ENCODE data around the gene ONECUT1.

The ONECUT1 gene

DNA sequence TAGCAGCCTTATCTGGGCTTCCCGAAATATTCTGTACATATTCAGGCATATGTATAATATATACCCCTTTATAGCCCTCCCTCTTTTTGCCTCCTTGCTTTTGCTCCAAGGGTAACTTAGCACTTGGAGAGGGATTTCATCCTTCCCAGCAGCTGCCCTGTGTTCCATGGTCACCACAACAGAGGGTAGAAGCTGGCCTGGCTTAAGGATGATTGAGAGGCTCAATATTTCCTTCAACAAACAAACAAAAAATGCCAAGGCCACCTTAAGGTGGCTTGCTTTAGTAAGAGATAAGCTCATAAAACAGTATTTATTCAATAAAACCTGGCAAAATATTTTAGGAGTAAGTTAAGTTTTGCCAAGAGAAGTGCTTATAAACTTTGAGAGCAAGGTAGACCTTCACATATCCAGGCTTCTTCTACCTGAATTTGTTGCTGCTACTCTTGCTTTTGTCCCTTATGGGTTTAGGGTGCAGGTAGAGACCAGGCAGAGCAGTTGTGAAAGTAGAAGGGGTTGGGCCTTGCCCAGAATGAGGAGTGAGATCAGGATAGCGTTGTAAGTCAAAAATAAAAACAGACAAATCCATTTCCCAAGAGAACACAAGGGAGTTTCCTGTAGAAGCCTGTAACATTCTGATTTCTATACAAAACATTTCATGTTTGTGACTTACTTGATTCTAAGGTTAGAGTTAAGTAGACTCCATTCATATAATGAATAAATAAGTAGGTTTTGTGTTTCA, 58.2 kb downstream of the ONECUT1 start:
- DNase-seq (ENCODE audit: low read depth): no peak

DNA sequence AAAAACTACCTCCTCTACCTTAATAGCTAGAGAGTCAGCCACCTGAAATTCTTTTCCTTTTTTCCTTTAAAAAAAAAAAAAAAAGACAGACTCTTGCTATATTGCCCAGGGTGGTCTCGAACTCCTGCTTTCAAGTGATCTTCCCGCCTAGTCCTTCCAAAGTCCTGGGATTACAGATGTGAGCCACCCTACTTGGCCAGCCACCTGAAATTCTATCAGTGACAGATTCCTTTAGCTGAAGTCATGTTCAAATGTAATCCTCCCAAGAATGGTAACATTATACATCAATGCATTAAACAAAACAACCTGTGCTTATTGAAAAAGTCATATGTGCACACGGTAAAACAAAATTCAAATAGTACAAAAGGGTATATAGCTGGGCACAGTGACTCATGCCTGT, 59.1 kb downstream of the ONECUT1 start:
- DNase-seq (ENCODE audit: low read depth): no peak

DNA sequence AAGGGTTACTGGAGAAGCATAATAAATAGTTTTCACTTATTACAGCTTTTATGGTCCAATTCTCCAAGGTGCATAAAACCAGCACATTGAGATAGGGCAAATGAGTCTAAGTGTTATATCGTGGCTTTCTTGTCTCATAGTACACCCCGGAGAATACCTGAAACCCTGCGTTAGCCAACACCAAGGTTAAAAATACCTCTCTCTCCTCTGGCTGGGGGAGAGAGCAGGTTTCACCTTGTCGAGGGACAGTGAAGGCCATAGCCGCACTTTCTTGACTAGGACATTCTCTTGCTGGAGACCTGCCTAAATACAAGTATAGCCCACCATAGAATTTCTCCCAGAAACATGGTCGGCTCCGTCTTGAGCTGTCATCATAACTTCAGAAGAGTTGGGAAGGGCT, 59.5 kb downstream of the ONECUT1 start:
- DNase-seq (ENCODE audit: low read depth): no peak

DNA sequence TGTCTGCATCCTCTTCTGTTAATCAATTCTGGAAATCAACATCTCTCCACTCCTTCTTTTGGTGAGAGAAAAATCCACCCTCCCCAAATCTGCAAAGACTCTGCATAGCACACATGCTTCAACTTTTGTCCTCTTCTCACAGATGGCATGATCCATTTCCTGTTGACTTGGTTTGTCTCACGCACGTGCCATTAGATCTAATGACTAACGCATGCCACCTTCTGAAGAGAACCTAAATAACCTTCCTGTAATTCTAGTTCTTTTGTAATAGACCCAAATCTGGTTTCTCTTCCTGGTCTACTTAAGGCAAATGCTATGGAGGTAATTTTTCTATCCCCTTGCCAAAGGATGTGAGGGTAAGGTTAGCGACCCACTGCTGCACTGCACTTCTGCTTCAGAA, 60.0 kb downstream of the ONECUT1 start:
- DNase-seq (ENCODE audit: low read depth): no peak

DNA sequence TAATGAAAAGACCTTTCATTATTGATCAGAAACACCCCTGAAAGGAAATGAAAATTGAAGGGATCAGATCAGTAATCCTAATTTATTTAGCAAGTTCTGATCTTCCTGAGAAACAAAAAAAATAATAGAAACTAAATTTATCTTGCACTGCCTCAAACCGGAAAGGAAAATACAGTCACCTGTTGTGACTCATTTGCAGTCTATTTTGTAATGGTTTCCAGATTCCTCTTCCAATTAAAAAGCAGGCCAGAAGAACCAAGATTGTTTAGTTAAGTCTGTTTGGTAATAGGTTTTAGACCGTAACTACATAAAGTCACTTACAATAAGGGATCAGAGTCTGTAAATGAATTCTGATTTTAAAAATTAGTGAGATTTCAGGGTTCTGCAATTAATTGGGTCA, 61.2 kb downstream of the ONECUT1 start:
- DNase-seq (ENCODE audit: low read depth): no peak

DNA sequence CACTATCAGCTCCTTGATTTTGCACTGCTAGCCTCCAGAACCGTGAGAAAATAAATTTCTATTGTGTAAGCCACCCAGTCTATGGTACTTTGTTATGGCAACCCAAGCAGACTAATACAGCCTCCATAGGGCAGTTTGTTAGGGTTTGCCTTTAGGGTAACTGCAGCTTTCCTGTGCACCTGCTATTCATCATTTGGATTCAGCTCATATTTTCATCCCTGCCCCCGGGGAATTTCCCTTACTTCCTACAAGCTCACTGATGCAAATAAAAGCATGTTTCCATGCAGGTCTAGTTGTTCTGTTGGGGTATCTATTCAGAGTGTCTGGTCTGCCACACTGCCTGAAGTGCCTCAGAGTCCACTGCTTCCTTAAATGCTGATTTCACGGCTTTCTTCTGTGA, 62.3 kb downstream of the ONECUT1 start:
- DNase-seq (ENCODE audit: low read depth): no peak

DNA sequence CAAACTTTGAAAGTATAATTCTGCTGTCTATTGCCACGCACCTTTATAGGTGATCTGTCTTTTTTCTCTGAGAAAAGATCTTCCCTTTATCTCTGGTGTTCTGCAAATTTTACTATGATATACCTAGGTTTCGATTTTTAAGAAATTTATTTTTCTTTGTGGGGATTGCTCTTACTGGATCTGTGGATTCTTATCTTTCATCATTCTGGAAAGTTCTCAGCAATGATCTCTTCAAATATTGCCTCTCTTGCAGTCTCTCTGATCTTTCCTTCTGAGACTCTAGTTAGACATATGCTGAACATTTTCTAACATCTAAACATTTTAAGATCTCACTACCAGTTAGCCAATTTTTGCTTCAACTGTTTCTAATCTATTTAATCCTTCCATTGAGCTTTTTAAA, 63.9 kb downstream of the ONECUT1 start:
- DNase-seq (ENCODE audit: low read depth): no peak

DNA sequence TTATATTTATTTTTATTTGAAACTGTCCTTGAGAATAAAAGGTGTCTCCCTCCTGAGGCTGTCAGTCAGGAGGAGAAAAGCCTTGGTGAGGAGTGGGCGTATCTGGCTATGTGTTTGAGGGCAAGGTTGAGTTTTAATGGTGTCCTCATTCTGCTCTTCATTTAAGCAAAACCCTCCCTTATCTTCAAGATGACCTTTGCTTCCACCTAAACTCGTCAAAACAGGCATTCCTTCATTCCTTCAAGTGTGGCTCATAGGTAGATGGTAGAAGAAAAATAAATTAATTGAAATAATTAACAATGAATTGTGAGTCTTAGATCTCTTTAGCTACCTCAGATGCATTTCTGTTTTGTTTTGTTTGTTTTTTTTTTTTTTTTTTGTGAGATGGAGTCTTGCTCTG, 71.6 kb downstream of the ONECUT1 start:
- no peak for DNase-seq (ENCODE audit: low read depth)

DNA sequence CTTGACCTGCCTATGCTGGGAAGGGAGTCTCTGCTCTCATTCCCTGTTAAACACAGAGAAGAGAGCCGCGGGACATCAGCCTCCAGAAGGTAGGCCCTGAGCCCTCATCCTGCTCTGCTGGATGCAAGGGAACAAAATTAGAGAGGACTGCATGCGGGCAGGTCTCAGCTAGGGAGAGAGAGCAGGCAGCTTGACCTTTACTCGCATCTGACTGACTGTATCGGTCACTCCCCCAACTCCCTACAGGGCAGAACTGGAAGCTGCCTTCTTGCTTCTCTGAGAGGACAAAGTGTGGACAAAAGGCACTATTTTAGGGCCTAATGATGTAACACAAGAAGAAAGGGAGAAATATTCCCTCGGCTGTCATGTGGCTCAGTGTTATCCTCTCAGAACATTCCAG, 72.2 kb downstream of the ONECUT1 start:
- DNase-seq (ENCODE audit: low read depth): no peak

DNA sequence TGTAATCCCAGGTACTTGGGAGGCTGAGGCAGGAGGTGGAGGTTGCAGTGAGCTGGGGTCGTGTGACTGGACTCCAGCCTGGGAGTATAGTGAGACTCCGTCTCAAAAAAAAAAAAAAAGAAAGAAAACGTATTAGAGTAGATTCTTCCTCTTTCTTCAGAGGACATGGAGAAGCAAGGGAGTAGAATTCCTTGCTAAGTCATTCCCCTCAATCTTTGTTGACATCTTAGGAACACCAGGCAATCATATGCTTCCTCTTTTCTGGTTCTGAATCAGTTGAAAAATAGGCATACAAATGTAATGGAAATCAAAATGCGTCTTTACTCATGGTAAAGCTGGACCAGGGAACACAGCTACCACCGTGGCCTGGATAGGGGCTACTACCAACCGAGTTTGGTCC, 72.7 kb downstream of the ONECUT1 start:
- no peak for DNase-seq (ENCODE audit: low read depth)

DNA sequence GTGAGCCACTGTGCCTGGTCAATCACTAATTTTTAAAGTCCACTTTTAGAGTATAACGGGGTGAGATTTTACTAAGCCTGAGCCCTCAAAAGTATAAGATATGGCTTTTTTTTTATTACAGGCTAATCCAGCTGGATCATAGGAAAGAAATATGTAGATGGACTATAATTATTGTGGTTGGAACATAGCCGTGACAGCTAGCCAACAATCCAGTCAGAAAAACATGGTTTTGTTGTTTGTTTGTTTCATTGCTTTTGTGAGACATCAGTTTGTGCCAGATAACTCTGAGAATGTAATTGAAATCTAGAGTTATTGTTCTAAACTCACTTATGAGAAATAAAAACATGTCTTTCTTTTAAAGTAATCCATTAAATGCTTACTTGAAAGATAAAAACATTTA, 73.6 kb downstream of the ONECUT1 start:
- DNase-seq (ENCODE audit: low read depth): no peak

DNA sequence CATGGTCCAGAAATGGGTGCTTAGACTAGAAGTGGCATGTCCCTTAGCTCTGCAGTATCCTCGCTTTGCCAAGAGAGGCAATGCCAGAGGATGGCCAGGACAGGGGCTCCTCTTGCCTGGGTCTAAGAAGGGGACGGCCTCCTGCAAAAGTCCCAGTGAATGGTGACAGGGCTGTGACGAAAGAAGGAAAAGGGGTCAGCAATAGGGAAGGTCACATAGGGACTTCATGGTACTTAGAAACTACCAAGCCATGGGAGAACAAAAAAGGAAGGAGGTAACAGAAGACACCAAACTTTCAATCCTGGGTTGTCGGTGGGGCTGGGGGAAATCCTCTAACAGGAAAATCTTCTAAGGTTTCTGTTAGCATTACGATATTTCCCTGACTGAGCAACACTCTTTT, 74.7 kb downstream of the ONECUT1 start:
- no peak for DNase-seq (ENCODE audit: low read depth)

DNA sequence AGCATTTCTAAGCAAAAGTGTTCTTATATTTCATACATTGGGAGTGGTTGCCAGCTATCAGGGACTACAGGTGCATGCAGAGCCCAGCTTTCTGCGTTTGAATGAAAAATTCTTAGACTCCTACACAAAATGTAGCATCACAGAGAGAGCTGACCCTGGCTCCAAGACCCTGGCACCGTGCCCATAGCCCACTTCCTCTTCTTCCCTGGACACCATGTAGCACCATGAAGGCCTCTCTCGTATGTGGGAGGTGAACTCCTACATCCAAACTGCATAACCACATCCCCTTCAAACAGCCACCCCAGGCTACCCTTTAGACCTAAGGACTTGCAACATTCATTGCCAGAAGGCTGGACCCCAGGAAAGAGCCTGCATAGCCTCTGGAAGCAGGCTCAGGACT, 75.2 kb downstream of the ONECUT1 start:
- DNase-seq (ENCODE audit: low read depth): no peak

DNA sequence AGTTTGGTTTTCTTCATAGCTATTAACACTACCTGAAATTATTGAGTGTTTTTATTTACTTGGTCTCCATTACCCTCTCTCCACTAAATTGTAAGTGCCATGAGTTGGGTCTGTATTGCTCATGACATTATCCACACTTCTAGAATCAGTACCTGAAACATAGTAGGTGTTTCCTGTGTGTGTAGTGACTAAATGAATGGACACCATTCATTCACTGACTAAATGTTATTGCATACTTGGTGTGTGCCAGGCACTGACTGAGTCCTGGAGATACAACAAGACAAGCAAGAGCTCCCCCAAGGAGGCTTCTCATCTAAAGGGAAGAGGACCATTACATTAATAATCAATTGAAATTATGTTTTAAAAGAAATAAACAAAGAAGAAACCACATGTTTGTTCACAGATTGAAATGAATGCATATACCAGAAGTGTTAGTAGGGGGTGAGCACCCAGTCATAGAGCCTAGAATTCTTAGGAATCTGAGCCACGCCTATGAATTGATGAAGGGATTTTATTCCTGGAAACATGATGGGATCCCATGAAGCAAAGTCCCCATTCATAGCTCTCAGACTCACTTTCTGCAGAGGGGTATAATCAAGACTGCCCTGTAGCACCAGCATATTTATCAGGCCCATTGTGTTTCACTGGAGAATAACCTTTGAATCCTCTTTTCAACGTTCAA, 79.3 kb downstream of the ONECUT1 start:
- DNase-seq (ENCODE audit: low read depth): no peak

DNA sequence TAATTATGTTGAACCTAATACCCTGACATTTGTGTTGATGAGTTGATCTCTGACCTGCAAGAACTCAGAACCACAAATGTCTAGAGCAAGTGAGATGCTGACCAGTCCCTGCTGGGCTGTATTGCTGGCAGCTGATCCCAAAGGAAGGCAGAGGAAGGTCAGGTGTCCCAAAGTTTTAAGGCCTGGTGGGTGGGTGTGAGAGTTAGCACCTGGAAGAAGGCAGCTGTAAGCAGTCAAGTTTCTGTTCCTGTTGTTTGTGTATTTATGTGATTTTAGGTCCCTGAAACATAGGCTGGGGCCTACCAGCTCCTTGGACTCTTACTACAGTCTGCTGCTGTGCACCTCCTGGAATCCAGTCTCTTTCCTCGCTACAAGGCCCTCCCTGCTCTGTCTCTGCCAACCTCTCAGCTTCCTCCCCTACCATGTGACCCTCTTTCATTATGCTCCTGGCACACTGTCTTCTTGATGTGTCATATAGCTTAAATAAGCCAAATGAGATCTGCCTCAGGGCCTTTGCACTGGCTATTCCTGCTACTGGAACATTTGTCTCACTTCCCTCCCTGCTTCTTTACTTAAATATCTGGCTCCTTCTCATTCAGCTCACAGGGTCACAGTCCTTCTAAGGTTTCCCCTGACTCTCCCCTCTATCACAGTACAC, 80.0 kb downstream of the ONECUT1 start:
- DNase-seq (ENCODE audit: low read depth): no peak

DNA sequence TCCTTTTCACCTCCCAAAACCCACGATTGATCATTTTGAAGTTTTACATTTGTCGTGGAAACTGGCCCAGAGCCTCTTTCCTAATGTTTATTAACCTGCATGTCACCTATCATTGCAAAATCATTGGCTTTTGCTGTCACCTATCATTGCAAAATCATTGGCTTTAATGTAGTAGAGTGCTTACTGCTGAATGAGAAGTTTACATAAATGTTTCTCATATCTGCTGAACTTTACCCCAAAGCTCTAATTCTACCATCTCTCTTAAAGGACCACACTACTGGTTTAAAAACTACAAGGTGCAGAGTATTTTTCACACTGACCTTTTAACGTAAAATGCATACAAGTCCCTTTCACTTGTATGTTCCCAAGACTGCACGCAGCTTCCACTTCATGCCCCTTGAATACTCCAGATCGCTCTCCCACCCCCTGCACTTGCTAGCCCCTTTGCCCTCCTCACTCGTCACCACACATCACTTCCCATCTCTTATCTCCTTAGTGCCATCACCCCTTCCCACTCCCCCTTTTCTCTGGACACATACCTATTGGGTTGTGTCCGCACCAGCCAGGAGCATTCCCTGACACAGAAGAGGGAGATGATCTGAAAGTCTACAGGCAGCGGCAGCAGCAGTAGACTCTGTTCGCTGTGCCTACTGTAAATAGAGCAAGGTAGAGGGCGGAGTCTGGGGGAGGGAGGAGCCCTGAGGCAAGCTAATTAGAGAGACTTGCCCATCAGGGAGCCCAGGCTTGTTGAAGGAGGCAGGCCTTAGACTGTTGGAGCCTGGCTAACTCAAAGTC, 80.8 kb downstream of the ONECUT1 start:
- no peak for DNase-seq (ENCODE audit: low read depth)
